Activated naive CD4-positive, alpha-beta T cell treated with anti-CD3 and anti-CD28 coated beads, Interleukin-2, amount 50 U/mL, for 16 hours (primary cell): ENCODE results near the gene HTR6.
"Not testable (repeated sequence)": the region's sequence is repeated elsewhere in the genome, so short reads cannot be mapped to it uniquely, and the experiment has no call there.

Source experiments
- DNase-seq: peaks from one replicate; pipeline ENCODE4 v3.0.0-alpha.2; 2020

Gene HTR6

DNA sequence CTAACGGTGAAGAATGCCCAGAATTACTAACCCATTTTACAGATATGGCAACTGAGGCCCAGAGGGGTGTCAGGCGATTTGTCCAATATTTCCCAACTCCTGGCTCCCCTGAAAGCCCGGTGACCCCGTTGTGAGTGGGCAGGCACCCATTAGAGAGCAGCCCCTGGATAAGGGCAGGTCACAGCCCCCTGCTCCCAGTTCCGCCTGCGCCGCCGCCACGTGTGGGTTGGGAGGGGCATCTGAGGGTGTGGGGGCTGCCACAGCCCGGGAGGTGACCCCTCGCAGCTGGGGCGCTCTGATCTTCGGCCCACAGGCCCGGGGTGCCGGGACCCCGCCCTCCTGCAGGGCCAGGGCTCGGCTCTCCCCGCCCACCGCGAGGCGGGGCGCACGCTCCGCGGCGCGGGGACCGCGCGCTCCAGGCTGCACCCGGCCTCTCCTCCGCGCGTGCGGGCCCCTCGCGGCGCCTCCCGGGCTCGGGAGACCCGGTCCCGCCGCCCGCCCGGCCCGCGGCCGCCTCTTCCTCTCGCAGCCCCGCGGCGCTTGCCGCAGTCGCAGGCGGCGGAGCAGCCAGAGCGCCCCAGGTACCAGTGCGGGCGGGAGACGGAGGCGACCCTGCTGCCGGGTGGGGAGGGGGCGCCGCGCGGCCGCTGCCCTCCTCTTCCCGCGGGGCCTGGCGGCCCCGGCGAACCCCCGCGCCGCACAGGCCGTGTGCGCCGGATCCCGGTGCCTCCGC is at the start of gene HTR6:
HTR6 (plus strand) TSS at position 423 of the 733 bp plus-strand sequence. CDS start 879 bp downstream, outside the sequence.
- peak; percentile 68 for DNase-seq

DNA sequence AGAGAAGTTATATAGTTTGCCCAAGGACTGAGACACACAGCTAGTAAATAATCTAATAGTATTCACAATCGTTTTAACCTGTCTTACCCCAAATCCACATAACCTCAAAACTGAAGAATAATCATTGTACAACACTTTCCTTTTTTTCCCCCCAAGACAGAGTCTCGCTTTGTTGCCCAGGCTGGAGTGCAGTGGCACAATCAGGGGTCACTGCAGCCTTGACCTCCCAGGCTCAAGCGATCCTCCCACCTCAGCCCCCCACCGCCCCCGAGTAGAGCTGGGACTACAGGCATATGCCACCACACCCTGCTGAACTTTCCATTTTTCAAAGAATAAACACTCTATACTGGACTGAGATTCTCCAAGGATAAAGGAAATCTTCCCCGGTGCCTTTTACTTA is 49.2 kb upstream of the HTR6 start:
- DNase-seq, result no peak

DNA sequence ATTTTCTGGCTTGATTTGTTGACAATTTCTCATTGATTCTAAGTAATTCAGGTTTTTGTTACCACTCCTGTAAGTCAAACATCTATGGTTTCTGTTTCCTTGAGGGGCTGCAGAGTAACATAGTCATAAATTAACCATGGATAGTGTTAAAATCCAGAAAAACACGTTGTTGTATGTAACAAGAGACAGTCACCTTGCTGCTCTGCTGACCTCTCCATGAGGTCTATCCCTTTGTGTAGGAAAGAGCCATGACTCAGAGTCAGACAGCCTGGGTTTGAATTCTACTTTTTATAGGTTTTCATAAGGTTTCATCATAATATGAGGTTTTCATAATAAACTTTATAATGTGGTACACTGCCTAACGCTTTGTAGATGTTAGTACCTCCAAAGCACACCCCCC is 48.2 kb upstream of the HTR6 start:
- DNase-seq, result no peak

DNA sequence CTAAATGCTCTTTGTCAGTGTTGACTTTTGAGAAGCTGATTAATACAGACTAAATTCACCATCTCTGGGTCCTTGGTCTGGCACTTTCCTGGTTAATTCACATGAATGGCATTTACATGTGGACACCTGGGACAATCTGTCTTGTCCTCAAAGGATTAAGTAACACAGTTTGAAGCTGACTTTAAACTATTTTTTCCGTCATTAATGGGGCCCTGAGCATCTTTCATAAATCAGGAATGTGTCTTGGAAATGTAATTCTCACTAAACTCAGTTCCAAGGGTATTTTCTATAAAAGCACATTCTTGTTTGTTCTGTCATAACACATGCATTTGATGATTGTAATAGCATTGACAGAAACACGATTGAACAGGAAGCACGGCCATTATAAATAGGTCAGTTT is 47.3 kb upstream of the HTR6 start:
- DNase-seq, result no peak

DNA sequence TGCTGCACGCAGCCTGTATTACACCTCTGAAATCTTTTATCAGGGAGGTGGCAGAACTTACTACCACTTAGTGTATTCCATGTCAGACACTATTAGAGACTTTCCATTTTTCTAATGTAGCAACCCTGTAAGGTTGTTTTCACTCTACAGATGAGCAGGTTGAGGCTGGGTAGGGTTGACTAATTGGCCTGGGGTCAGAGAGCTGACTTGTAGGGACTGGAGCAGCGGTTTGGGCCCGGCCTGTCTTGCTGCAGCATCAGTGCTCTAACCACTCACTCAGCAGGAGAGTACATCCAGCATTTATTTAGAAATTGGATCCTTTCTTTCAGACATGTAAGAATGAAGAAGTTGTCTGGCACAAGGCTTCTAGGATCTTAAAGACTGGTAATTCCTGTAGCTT is 46.2 kb upstream of the HTR6 start:
- no peak for DNase-seq

DNA sequence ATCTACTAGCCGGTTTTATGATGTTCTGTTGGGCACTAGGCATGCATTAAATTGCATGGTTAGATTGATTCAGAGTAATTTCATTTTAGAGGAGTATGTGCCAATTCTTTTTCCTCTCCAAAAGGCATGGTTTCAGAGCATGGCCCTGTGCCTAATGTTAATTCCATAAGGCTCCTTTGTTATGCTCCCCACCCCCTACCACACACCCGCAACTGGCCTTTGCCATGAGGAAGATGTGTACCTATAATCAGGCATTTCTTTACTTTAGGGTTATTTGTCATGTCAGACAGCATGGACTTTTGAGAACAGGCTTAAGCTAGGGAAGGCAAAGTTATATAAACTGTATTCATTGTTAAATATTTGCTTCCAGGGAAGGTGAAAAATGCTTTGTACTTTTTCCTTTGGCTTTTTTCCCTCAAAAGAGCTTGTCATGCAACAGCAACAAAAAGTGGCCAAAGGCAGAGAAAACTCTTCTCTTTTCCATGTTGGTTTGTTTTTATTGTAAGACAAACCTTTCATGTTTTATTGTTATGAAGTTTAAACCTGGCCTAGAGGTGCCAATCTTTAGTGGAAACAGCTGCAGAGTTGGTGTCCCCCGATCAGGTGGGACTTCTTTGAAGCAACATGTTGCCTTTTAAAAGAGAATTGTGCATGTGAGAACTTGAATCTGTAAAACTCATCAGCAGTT is 44.8 kb upstream of the HTR6 start:
- no peak for DNase-seq

DNA sequence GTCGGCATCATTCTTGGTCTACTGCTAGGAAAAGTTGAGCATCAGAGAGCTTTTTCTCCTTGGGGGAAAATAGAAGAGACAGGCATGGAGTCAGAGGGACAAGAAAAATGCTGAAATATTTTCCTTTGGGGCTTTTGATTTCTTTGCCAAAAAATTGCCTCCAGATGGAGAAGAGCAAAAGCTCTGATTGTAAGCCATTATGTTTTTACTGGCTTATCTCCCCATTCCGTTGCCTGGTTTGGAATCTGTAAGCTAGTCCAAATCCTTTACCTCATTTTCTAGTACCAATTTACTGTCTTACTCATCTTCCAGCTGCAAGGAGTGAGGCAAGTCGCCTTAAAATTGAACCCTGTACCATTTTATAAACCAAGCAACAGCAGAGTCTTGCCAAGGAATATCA is 43.9 kb upstream of the HTR6 start:
- no peak for DNase-seq

DNA sequence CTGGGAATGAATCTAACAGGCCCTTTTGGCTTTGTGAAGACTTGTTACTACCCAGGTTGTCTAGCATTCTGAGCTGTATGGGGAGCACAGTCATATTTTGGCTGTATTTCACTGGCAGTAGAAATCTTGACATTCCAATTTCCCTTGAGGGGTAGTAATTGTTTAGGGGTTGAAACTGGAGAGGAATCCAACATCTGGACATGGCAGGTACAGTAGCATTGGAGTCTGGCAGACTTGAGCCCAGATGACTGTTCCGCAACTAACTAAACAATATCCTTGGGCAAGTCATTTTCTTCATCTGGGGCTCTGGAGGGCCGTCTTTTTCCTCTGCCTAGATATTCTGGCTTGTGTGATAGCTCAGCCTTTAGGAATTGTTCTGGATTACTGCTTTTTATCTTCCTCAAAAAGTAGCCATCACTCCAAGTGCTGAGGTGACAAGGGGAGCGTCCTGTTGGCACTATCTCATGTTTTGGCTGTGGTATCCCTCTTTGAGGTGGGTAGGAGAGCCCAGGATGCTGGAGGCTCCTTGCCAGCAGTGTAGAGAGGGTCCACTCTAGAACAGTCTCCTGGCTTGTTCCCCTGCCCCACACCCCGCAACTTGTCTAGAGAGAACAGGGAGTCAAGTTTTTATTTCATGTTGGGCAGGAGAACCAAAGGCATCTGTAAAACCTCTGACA is 43.3 kb upstream of the HTR6 start:
- DNase-seq, result no peak

DNA sequence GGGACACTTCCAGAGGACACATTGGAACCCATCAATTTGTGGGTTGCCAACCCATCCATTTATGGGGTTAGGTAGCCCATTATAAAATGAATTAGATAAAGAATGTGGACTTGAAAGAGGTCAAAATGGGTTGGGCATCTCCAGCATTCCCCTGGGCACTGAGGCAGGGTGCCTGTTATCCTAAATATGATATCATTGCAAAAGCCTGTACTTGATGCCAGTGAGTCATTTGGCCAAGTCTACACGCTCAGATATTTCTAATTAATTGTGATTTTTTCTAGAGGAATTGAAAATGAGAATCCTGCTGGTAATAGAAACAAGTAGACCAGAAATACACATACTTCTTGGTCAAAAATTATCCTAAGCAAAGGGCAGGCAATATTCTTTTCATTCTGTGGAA is 42.5 kb upstream of the HTR6 start:
- no peak for DNase-seq

DNA sequence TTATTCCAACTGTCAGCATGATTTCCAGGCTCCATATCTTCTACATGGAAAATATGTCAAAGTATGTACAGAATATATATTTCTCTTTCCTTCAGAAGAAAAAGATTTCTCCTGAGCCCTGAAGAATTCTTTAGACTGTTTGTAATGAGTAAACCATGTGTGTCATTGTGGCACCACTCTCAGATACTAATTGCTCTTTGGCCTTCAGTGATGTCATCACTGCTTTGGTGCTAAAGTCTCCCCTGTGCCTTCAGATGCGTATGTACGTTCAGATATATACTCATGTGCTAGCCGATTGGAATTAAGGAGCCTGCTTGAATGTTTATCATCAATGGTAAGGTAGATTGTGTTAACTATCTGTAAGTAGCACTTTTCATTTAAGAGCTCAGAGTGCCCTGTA is 41.2 kb upstream of the HTR6 start:
- DNase-seq, result no peak

DNA sequence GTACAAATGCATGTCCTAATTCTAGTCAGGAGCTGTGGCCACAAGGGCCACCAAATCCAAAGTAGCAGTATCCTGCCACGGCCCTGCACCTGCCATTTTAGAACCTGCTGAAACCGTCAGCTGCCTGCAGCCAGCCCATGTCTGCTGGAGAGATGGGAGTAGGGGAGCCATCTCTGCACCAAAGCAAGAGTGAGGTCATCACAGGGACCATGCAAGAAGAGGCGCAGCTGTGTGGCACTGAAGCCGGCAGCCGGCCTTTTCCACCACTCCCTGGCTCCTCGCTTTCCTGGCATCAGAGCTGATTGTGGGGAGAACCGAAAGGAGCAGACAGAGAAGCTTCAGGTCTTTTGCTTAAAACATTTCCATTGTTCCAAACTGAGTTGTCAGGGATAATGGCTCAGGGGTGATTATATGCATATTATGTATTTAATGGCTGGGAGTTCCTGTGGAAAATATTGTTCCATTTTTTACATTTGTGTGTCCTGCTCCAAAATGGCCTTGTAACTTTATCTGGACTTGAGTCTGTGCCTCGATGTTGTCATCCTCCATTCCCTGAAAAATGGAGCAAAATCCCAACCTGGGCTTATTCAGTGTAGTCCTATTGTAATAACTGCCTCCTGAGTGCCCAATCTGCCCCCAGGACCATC is 39.3 kb upstream of the HTR6 start:
- no peak for DNase-seq

DNA sequence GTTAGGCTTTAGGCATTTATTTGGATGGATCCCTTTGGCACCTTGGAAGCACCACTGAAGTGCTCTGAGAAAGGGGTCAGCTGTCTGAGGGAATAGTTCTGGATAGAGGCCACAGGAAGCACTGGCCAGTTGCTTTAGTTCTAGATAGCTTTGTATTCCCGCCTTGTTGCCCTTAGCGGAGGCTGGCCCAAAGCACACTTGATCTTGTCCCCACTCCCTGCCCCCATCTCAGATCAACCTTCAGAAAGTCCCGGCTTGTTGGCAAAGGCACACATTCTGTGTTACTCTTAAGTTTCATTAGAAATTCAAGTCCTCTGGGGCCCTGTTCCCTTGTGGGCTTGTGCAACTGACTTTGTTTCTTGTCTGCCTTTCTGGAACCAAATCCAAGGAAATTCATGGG is 35.8 kb upstream of the HTR6 start:
- no peak for DNase-seq

DNA sequence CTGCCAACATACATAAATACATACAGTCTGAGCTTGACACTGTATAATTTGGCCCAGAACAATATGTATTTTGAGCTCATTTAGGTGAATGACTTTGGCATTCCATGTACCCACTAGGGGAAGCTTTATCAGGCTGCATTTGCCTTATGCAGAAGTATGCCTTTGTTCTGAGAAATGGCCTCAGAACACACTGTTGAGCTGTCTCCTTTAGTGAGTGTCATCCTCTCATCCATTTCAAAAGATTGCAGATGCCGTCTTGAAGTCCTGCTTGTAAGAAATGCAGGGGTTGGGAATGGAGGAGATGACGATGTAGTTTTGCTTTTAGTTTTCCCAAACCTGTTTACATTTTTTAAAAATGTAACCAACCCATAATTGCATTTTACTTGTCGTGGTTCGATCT is 35.3 kb upstream of the HTR6 start:
- DNase-seq, result no peak

DNA sequence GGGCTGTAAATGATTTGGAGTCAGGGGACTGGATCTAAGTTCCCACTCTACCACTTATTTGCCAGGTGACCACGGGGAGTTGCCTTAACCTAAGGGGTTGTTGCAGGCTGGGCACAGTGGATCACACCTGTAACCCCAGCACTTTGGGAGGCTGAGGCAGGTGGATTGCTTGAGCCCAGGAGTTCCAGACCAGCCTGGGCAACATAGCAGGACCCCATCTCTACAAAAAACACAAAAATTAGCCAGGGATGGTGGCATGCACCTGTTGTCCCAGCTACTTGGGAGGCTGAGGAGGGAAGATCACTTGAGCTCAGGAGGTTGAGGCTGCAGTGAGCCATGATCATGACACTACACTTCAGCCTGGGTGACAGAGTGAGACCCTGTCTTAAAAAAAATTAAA is 34.5 kb upstream of the HTR6 start:
- DNase-seq, result not testable (repeated sequence)

DNA sequence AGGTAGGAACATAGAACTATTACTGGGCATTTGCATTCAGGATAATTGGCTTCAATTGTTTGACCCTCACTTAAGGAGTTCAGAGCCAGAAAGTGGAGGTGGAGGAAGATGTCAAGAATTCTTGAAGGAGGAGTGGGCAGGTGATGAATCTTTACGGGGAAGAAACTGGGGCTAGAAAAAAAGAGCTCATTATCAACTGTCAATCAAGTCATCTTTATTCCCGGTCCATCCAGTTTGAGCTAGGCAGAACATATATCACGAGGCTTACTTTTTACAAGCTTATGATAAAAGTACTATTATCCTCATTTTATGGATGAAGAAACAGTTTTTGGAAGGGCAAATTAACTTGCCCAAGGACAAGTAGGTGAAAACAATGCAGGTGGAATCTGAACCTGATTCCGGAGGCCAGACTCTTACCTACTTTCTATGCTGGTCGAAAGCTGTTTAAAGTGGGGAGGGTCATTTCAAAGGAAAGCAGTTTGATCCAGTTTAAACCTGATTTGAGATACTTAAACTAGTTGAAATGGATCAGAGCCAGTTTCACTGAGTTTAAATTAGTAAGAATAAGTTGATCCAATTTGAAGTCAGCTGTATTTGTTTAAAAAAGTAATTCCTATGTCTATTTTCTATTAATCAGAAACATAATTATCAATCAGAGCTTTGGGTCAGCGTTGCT is 33.8 kb upstream of the HTR6 start:
- no peak for DNase-seq

DNA sequence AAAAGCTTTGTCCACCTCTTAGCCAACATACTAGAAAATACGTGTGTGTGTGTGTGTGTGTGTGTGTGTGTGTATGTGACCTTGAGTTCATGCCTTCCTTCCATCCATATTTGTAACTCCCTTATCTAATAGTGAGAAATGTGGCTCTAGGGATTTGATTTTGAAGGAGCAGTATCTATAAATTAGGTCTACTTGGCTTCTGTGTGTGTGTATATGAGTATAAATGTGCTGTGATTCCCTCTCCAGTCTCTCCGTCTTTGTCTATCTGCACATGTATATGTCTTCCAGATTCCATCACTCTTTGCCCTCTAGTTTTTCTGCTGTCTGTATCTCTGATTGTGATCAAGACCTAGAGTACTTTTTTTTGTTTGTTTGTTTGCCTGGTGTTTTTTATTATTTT is 32.5 kb upstream of the HTR6 start:
- DNase-seq, result no peak

DNA sequence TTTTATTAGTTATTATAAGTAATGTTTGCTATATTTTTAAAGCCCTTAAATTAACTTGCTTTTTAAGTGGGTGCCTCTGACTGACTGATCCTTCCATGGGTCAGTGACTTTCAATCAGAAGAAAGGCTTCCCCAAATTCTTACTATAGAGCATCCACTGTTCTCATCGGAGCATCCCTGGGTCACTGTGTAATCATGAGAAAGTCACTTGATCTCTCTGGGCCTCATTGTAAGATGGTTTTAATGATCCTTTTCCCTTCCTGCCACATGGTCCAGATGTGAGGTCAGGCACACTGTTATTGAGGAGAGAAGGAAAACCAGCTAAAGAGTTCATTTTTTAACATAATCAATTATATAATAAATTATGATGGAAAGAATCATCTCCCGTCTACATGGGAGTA is 31.6 kb upstream of the HTR6 start:
- DNase-seq, result no peak

DNA sequence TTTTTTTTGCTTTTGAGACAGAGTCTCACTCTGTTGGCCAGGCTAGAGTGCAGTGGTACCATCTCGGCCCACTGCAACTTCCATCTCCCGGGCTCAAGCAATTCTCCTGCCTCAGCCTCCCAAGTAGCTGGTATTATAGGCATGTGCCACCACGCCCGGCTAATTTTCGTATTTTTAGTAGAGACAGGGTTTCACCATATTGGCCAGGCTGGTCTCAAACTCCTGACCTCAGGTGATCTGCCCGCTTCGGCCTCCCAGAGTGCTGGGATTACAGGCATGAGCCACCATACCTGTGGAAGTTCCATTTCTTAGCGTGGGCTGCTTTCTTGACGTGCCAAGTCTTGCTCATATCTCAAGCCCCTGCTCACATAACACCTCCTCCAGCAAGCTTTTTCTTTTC is 29.6 kb upstream of the HTR6 start:
- DNase-seq, result not testable (repeated sequence)

DNA sequence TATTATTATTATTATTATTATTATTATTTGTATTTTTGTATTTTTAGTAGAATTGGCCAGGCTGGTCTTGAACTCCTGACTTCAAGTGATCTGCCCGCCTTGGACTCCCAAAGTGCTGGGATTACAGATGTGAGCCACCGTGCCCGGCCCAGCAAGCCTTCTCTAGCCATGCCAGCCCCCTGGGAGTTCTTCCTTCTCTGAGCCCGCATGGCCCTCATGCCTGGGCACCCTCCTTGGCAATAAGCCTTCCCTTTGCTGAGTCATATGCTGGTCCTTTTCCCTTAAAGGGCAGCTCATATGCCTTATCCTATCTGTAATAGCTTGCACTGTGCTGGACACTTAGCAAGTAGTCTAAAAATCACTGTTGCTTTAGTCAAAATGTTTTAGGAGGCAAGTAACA is 29.0 kb upstream of the HTR6 start:
- no peak for DNase-seq

DNA sequence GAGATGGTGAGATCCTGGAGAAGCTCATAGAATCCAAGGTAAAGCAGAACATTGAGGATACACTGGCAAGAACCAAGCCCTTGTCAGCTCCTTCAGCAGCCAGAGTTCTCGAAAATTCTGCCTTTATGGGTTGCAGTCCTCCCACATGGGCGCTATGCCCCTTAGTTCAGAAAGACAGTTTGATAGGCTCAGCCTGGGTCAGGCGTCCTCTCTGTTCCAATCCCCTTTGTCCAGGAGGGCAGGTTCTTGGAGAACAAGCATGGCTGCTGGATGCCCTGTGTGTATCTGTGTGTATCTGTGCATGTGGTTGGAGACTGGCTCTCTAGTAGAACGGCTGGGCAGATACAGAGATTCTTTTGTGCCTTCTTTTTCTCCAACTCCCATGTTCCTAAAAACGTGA is 28.6 kb upstream of the HTR6 start:
- DNase-seq, result no peak

DNA sequence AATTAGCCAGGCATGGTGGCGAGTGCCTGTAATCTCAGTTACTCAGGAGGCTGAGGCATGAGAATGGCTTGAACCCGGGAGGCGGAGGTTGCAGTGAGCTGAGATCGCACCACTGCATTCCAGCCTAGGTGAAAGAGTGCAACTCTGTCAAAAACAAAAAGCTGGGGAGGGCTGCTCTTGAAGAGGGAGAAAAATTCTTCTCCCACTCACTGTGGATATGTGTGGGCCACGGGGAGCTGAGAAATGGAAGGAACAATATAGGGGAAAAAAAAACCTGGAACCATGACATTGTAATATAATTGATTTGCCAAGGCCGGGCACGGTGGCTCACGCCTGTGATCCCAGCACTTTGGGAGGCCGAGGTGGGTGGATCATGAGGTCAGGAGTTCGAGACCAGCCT is 27.9 kb upstream of the HTR6 start:
- not testable (repeated sequence) for DNase-seq

DNA sequence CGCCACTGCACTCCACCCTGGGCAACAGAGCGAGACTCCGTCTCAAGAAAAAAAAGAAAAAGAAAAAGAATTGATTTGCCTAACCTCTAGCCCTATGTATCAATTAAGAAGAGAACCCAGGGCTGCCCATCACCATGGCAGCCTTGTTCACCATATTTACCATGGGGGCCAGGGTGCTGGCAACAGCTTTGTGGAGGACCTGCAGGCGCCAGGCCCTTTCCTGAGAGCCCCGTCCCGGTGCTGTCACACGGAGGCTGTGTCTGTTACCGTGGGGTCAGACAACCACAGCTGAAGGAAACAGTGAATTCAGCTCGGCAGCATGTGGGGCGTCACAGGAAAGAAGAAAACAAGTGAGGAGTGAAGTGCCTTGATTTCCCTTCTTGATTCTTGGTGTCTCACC is 27.1 kb upstream of the HTR6 start:
- no peak for DNase-seq

DNA sequence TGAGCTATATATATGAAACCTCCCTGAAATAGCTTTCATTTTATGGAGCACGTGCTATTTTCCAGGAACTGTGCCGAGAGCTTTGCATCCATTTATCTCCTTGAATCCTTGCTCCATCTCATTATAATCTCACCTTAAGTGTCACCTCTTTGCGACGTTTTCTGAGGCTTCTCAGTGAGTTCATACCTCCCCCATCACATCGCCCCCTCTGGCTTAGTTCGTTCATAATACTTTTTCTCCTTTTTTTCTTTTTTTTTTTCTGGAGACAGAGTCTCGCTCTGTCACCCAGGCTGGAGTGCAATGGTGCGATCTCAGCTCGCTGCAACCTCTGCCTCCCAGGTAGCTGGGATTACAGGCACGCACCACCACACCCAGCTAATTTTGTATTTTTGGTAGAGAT is 25.4 kb upstream of the HTR6 start:
- DNase-seq, result not testable (repeated sequence)
